ENCODE results near the gene OTOP1. TPM values are rescaled to one million over a fixed set of nuclear protein-coding genes. Genes with fewer than 3 reads are reported as not detected.
"Not testable (repeated sequence)": the region's sequence is repeated elsewhere in the genome, so short reads cannot be mapped to it uniquely, and the experiment has no call there.

OTOP1 gene
- total and polyA plus RNA-seq, 2 experiments from 2014 or later, result not detected

GRCh38 chr4:4227510-4228355 is 1.0 kb upstream of the OTOP1 start:
- Histone ChIP-seq H3K9me2 (replicated peaks; ENCODE audit: insufficient read depth) (no peaks in the 10 kb centered on the region), H3K4me3 (no peak overlapping the region), H3K27me3 (peaks cover 59% of the 10 kb centered on the region), H3K79me2 (no peaks in the 10 kb centered on the region), H3K4me2 (no peak overlapping the region), H3K4me1 (ENCODE audit: insufficient read depth) (no peaks in the 10 kb centered on the region), H4K20me1 (ENCODE audit: insufficient read depth, poor library complexity, severe bottlenecking) (no peaks in the 10 kb centered on the region), H3K36me3 (replicated peaks; ENCODE audit: insufficient read depth, low read depth) (no peaks in the 10 kb centered on the region), H2AFZ (no peak overlapping the region), H3K9me3 (ENCODE audit: low read depth) (no peaks in the 10 kb centered on the region), H3K27ac (no peak overlapping the region)
- 40% methylated on average over 43 of the region's 51 CpGs for WGBS (ENCODE audit: low lambda C conversion rate, missing lambda C conversion rate)
- TF ChIP-seq EZH2 (IDR thresholded peaks at IDR 0.05; ENCODE audit: borderline replicate concordance) (peak; percentile 85), EZH2phosphoT487 (IDR thresholded peaks at IDR 0.05; ENCODE audit: low read depth, severe bottlenecking, unreplicated experiment) (no peak)
- DNase-seq (ENCODE audit: low spot score), result no peak

- H3K27me3 ChIP-seq, result peaks cover 73% of the 10 kb centered on the region
- 28% methylated on average over 33 of the region's 41 CpGs for WGBS (ENCODE audit: low lambda C conversion rate, missing lambda C conversion rate)
These were observed 669 bp downstream of the OTOP1 start for GRCh38 chr4:4225915-4226605.

GRCh38 chr4:4217113-4217512 is 9.6 kb downstream of the OTOP1 start:
- WGBS (ENCODE audit: low lambda C conversion rate, missing lambda C conversion rate), result 85% methylated on average over 5 of the region's 5 CpGs
- Histone ChIP-seq H3K4me1 (ENCODE audit: insufficient read depth) (no peaks in the 10 kb centered on the region), H3K4me2 (no peak overlapping the region), H3K27ac (no peak overlapping the region), H4K20me1 (ENCODE audit: insufficient read depth, poor library complexity, severe bottlenecking) (no peaks in the 10 kb centered on the region), H3K36me3 (replicated peaks; ENCODE audit: insufficient read depth, low read depth) (no peaks in the 10 kb centered on the region), H3K79me2 (no peaks in the 10 kb centered on the region), H2AFZ (no peak overlapping the region), H3K4me3 (no peak overlapping the region), H3K9me2 (replicated peaks; ENCODE audit: insufficient read depth) (no peaks in the 10 kb centered on the region), H3K27me3 (peaks cover 11% of the 10 kb centered on the region), H3K9me3 (ENCODE audit: low read depth) (no peaks in the 10 kb centered on the region)
- TF ChIP-seq EZH2 (IDR thresholded peaks at IDR 0.05; ENCODE audit: borderline replicate concordance), result no peak
- DNase-seq (ENCODE audit: low spot score), result no peak

More at GRCh38 chr4:4225915-4226605, 669 bp downstream of the OTOP1 start:
- Histone ChIP-seq H3K4me2 (no peak overlapping the region), H3K9me2 (replicated peaks; ENCODE audit: insufficient read depth) (no peaks in the 10 kb centered on the region), H3K4me3 (no peak overlapping the region), H4K20me1 (ENCODE audit: insufficient read depth, poor library complexity, severe bottlenecking) (no peaks in the 10 kb centered on the region), H3K9me3 (ENCODE audit: low read depth) (no peaks in the 10 kb centered on the region), H3K79me2 (no peaks in the 10 kb centered on the region), H2AFZ (no peak overlapping the region), H3K4me1 (ENCODE audit: insufficient read depth) (no peaks in the 10 kb centered on the region), H3K27ac (no peak overlapping the region), H3K36me3 (replicated peaks; ENCODE audit: insufficient read depth, low read depth) (no peaks in the 10 kb centered on the region)
- TF ChIP-seq EZH2 (IDR thresholded peaks at IDR 0.05; ENCODE audit: borderline replicate concordance), result no peak
- no peak for TF ChIP-seq CTCF (IDR thresholded peaks at IDR 0.05; ENCODE audit: poor library complexity)
- TF ChIP-seq EZH2phosphoT487 (IDR thresholded peaks at IDR 0.05; ENCODE audit: low read depth, severe bottlenecking, unreplicated experiment), result no peak
- no peak for DNase-seq (ENCODE audit: low spot score)

GRCh38 chr4:4216648-4217047 is 10.1 kb downstream of the OTOP1 start:
- no peak for TF ChIP-seq CTCF (IDR thresholded peaks at IDR 0.05; ENCODE audit: poor library complexity)
- no peak for TF ChIP-seq EZH2phosphoT487 (IDR thresholded peaks at IDR 0.05; ENCODE audit: low read depth, severe bottlenecking, unreplicated experiment)
- TF ChIP-seq EZH2 (IDR thresholded peaks at IDR 0.05; ENCODE audit: borderline replicate concordance), result no peak
- H2AFZ ChIP-seq, result no peak overlapping the region
- H3K4me2 ChIP-seq, result no peak overlapping the region
- no peaks in the 10 kb centered on the region for H3K9me2 ChIP-seq (replicated peaks; ENCODE audit: insufficient read depth)
- H3K27me3 ChIP-seq, result peaks cover 6% of the 10 kb centered on the region
- DNase-seq (ENCODE audit: low spot score), result no peak
- H3K36me3 ChIP-seq (replicated peaks; ENCODE audit: insufficient read depth, low read depth), result no peaks in the 10 kb centered on the region
- H3K9me3 ChIP-seq (ENCODE audit: low read depth), result no peaks in the 10 kb centered on the region
- no peaks in the 10 kb centered on the region for H3K4me1 ChIP-seq (ENCODE audit: insufficient read depth)
- no peak overlapping the region for H3K27ac ChIP-seq
- WGBS (ENCODE audit: low lambda C conversion rate, missing lambda C conversion rate), result 76% methylated on average over 7 of the region's 7 CpGs
- H3K4me3 ChIP-seq, result no peak overlapping the region
- no peaks in the 10 kb centered on the region for H4K20me1 ChIP-seq (ENCODE audit: insufficient read depth, poor library complexity, severe bottlenecking)
- no peaks in the 10 kb centered on the region for H3K79me2 ChIP-seq

- 83% methylated on average over 4 of the region's 4 CpGs for WGBS (ENCODE audit: low lambda C conversion rate, missing lambda C conversion rate)
- not testable (repeated sequence) for H3K27ac ChIP-seq; H3K4me3 ChIP-seq; H4K20me1 ChIP-seq (ENCODE audit: insufficient read depth, poor library complexity, severe bottlenecking); H3K9me2 ChIP-seq (replicated peaks; ENCODE audit: insufficient read depth); H3K27me3 ChIP-seq; H3K79me2 ChIP-seq; H3K36me3 ChIP-seq (replicated peaks; ENCODE audit: insufficient read depth, low read depth); DNase-seq (ENCODE audit: low spot score); H2AFZ ChIP-seq; H3K9me3 ChIP-seq (ENCODE audit: low read depth); H3K4me1 ChIP-seq (ENCODE audit: insufficient read depth); H3K4me2 ChIP-seq
These were observed 13.1 kb downstream of the OTOP1 start for GRCh38 chr4:4213674-4214073.

Measured in hepatocyte (in vitro differentiated cells).